Measurements from ENCODE around the gene XYLT1.

Gene XYLT1

GRCh38 chr16:17241264-17241835, 229.4 kb downstream of the XYLT1 start:
- TF ChIP-seq ZNF571 (tag by site-specific recombination; IDR thresholded peaks at IDR 0.05) (no peak), MYNN (tag by site-specific recombination; IDR thresholded peaks at IDR 0.05; ENCODE audit: borderline replicate concordance) (no peak), MZF1 (tag by site-specific recombination; IDR thresholded peaks at IDR 0.05; ENCODE audit: borderline replicate concordance) (no peak), INSM2 (tag by site-specific recombination; IDR thresholded peaks at IDR 0.05) (no peak), ZNF514 (tag by site-specific recombination; IDR thresholded peaks at IDR 0.05) (no peak), ZNF394 (tag by site-specific recombination; IDR thresholded peaks at IDR 0.05; ENCODE audit: borderline replicate concordance) (no peak), MEIS1 (CRISPR knock-in tag; IDR thresholded peaks at IDR 0.05; ENCODE audit: borderline replicate concordance) (no peak), ZNF677 (tag by site-specific recombination; IDR thresholded peaks at IDR 0.05) (no peak), ZNF274 (IDR thresholded peaks at IDR 0.05; ENCODE audit: low read length) (no peak), ZNF274 (tag by site-specific recombination; IDR thresholded peaks at IDR 0.05; ENCODE audit: borderline replicate concordance) (no peak), SCRT2 (tag by site-specific recombination; IDR thresholded peaks at IDR 0.05) (no peak), ZNF174 (tag by site-specific recombination; IDR thresholded peaks at IDR 0.05) (no peak), ZNF768 (tag by site-specific recombination; IDR thresholded peaks at IDR 0.05) (no peak), ZNF600 (tag by site-specific recombination; IDR thresholded peaks at IDR 0.05) (no peak), ZEB2 (tag by site-specific recombination; IDR thresholded peaks at IDR 0.05) (no peak), ZNF791 (tag by site-specific recombination; IDR thresholded peaks at IDR 0.05) (no peak)
- TF ChIP-seq, protein P1, sequence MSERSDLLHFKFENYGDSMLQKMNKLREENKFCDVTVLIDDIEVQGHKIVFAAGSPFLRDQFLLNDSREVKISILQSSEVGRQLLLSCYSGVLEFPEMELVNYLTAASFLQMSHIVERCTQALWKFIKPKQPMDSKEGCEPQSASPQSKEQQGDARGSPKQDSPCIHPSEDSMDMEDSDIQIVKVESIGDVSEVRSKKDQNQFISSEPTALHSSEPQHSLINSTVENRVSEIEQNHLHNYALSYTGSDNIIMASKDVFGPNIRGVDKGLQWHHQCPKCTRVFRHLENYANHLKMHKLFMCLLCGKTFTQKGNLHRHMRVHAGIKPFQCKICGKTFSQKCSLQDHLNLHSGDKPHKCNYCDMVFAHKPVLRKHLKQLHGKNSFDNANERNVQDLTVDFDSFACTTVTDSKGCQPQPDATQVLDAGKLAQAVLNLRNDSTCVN (tag by site-specific recombination; optimal IDR thresholded peaks at IDR 0.05) = no peak
- TF ChIP-seq, protein P2, sequence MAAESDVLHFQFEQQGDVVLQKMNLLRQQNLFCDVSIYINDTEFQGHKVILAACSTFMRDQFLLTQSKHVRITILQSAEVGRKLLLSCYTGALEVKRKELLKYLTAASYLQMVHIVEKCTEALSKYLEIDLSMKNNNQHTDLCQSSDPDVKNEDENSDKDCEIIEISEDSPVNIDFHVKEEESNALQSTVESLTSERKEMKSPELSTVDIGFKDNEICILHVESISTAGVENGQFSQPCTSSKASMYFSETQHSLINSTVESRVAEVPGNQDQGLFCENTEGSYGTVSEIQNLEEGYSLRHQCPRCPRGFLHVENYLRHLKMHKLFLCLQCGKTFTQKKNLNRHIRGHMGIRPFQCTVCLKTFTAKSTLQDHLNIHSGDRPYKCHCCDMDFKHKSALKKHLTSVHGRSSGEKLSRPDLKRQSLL (tag by site-specific recombination; IDR thresholded peaks at IDR 0.05) = no peak
- Histone ChIP-seq H3K9me3 (ENCODE audit: control insufficient read depth, insufficient read depth, low read depth, low read length) (no peaks in the 10 kb centered on the region), H3K27ac (ENCODE audit: extremely low read depth, low read depth, low read length) (no peak overlapping the region), H3K4me3 (ENCODE audit: low read depth, low read length) (no peak overlapping the region), H3K4me1 (ENCODE audit: control insufficient read depth, insufficient read depth, low read length) (no peaks in the 10 kb centered on the region), H3K36me3 (ENCODE audit: control insufficient read depth in 2 of 2, insufficient read depth in 1 of 2, low read length in 2 of 2) (no peaks in the 10 kb centered on the region)
- ChIA-PET CTCF (no interaction called here), POLR2A (no interaction called here)

DNA sequence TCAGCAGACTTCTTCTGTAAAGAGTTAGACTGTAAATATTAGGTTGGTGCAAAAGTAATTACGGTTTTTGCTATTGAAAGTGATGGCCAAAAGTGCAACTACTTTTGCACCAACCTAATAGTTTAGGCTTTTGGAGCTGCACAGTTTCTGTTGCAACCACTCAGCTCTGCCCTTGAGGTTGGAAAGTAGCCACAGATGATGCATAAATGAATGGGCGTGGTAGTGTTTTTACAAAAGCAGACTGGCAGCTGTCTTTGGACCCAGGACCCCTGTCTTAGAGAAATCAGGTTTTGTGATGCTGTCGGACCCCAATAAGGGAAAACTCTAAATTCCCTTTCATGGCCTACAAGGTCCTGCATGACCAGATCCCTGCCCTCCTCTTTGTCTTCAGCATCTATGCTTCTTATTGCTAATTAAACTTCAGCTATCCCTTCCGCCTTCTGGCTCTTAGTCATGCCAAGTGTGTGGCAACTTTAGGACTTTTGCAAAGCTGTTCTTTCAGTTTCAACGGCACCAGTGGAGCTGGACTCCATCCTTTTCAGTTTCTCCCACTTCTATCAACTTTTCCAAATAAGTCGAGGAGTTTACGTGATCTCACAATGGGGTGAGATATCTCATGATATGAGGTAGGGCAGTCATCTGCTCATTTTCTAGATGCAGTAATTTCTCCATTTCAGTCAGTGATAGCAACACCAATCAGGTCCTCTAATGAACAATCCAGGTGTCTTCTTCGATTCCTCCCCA, 232.3 kb downstream of the XYLT1 start:
- Histone ChIP-seq H3K4me1 (ENCODE audit: control insufficient read depth, insufficient read depth, low read length) (no peaks in the 10 kb centered on the region), H3K27ac (ENCODE audit: extremely low read depth, low read depth, low read length) (no peak overlapping the region), H3K4me3 (ENCODE audit: low read depth, low read length) (no peak overlapping the region), H3K9me3 (ENCODE audit: control insufficient read depth, insufficient read depth, low read depth, low read length) (no peaks in the 10 kb centered on the region), H3K36me3 (ENCODE audit: control insufficient read depth in 2 of 2, insufficient read depth in 1 of 2, low read length in 2 of 2) (no peaks in the 10 kb centered on the region)
- CTCF ChIA-PET = no interaction called here
- POLR2A ChIA-PET = no interaction called here
- TF ChIP-seq ZNF555 (tag by site-specific recombination; conservative IDR thresholded peaks at IDR 0.05) (no peak), PRDM10 (tag by site-specific recombination; IDR thresholded peaks at IDR 0.05) (no peak), ZNF416 (tag by site-specific recombination; IDR thresholded peaks at IDR 0.05) (no peak), KLF9 (tag by site-specific recombination; IDR thresholded peaks at IDR 0.05; ENCODE audit: low read depth) (no peak), EGR2 (tag by site-specific recombination; IDR thresholded peaks at IDR 0.05; ENCODE audit: low read depth) (no peak), ZNF624 (tag by site-specific recombination; IDR thresholded peaks at IDR 0.05) (no peak), ZEB2 (tag by site-specific recombination; IDR thresholded peaks at IDR 0.05) (no peak), ZNF155 (tag by site-specific recombination; IDR thresholded peaks at IDR 0.05) (no peak), ZNF266 (tag by site-specific recombination; IDR thresholded peaks at IDR 0.05; ENCODE audit: low read depth) (no peak)
- TF ChIP-seq, protein P3, sequence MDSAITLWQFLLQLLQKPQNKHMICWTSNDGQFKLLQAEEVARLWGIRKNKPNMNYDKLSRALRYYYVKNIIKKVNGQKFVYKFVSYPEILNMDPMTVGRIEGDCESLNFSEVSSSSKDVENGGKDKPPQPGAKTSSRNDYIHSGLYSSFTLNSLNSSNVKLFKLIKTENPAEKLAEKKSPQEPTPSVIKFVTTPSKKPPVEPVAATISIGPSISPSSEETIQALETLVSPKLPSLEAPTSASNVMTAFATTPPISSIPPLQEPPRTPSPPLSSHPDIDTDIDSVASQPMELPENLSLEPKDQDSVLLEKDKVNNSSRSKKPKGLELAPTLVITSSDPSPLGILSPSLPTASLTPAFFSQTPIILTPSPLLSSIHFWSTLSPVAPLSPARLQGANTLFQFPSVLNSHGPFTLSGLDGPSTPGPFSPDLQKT (IDR thresholded peaks at IDR 0.05; ENCODE audit: borderline replicate concordance, low read depth, low read length) = no peak

Data from HEK293 (cell line).